Measurements from ENCODE around the gene PAK1.

Gene PAK1

GRCh38 chr11:77400775-77401449 lies 73.0 kb downstream of the PAK1 start:
- no peak overlapping the region for H2BK120ac ChIP-seq (ENCODE audit: low read depth, low read length)

GRCh38 chr11:77400271-77400670 lies 73.6 kb downstream of the PAK1 start:
- H3K23ac ChIP-seq (ENCODE audit: low read length in 2 of 2), result no peak overlapping the region
- H4K91ac ChIP-seq (ENCODE audit: low read length), result no peak overlapping the region
- no peak overlapping the region for H3K4me2 ChIP-seq (ENCODE audit: low read length, poor library complexity, severe bottlenecking)
- no peak overlapping the region for H2BK15ac ChIP-seq (ENCODE audit: low read depth, poor library complexity, severe bottlenecking)
- peaks cover 19% of the 10 kb centered on the region for H3K79me1 ChIP-seq (replicated peaks; ENCODE audit: low read length, poor library complexity, severe bottlenecking)
- H3K9ac ChIP-seq (ENCODE audit: low read length), result no peak overlapping the region
- DNase-seq, result no peak
- H3K27me3 ChIP-seq (ENCODE audit: control insufficient read depth in 1 of 2, insufficient read depth in 1 of 2, low read length in 2 of 2), result no peaks in the 10 kb centered on the region
- 100% methylated on average over 2 of the region's 2 CpGs for WGBS
- H2BK5ac ChIP-seq (ENCODE audit: low read depth, low read length, poor library complexity, severe bottlenecking), result no peak overlapping the region
- H2BK12ac ChIP-seq (ENCODE audit: low read length in 2 of 2), result no peak overlapping the region
- no peak overlapping the region for H3K27ac ChIP-seq (ENCODE audit: low read length, poor library complexity, severe bottlenecking)
- no peak overlapping the region for H3K4me3 ChIP-seq (ENCODE audit: insufficient read depth in 1 of 2, low read depth in 1 of 2, low read length in 2 of 2)
- H2BK120ac ChIP-seq (ENCODE audit: low read depth, low read length), result no peak overlapping the region
- H3K9me3 ChIP-seq (ENCODE audit: control insufficient read depth, low read length), result no peaks in the 10 kb centered on the region
- no peak overlapping the region for H2AFZ ChIP-seq (ENCODE audit: low read depth, low read length)
- H2AK5ac ChIP-seq (ENCODE audit: low read length, severe bottlenecking), result no peak overlapping the region
- no peaks in the 10 kb centered on the region for H3K36me3 ChIP-seq (ENCODE audit: control insufficient read depth in 1 of 2, insufficient read depth in 2 of 2, low read depth in 1 of 2, low read length in 2 of 2)
- no peak overlapping the region for H4K8ac ChIP-seq (ENCODE audit: low read length)
- no peak overlapping the region for H3K4ac ChIP-seq (ENCODE audit: low read depth in 1 of 2, low read length in 2 of 2)
- no peak overlapping the region for H3K18ac ChIP-seq (ENCODE audit: low read depth in 1 of 2, low read length in 2 of 2)
- peaks cover 1% of the 10 kb centered on the region for H3K4me1 ChIP-seq (ENCODE audit: control insufficient read depth, insufficient read depth, low read depth, low read length)
- H3K14ac ChIP-seq (ENCODE audit: low read length in 2 of 2), result no peak overlapping the region

More at GRCh38 chr11:77400775-77401449, 73.0 kb downstream of the PAK1 start:
- H3K4me1 ChIP-seq (ENCODE audit: control insufficient read depth, insufficient read depth, low read depth, low read length), result peaks cover 1% of the 10 kb centered on the region
- no peaks in the 10 kb centered on the region for H3K9me3 ChIP-seq (ENCODE audit: control insufficient read depth, low read length)
- no peak overlapping the region for H4K8ac ChIP-seq (ENCODE audit: low read length)
- no peak for DNase-seq
- H3K79me1 ChIP-seq (replicated peaks; ENCODE audit: low read length, poor library complexity, severe bottlenecking), result peaks cover 19% of the 10 kb centered on the region
- H3K23ac ChIP-seq (ENCODE audit: low read length in 2 of 2), result no peak overlapping the region
- H2AK5ac ChIP-seq (ENCODE audit: low read length, severe bottlenecking), result no peak overlapping the region
- H2AFZ ChIP-seq (ENCODE audit: low read depth, low read length), result no peak overlapping the region
- H3K18ac ChIP-seq (ENCODE audit: low read depth in 1 of 2, low read length in 2 of 2), result no peak overlapping the region
- H3K36me3 ChIP-seq (ENCODE audit: control insufficient read depth in 1 of 2, insufficient read depth in 2 of 2, low read depth in 1 of 2, low read length in 2 of 2), result no peaks in the 10 kb centered on the region
- no peak overlapping the region for H2BK15ac ChIP-seq (ENCODE audit: low read depth, poor library complexity, severe bottlenecking)
- H3K4ac ChIP-seq (ENCODE audit: low read depth in 1 of 2, low read length in 2 of 2), result no peak overlapping the region
- H3K14ac ChIP-seq (ENCODE audit: low read length in 2 of 2), result no peak overlapping the region
- no peaks in the 10 kb centered on the region for H3K27me3 ChIP-seq (ENCODE audit: control insufficient read depth in 1 of 2, insufficient read depth in 1 of 2, low read length in 2 of 2)
- no peak overlapping the region for H2BK5ac ChIP-seq (ENCODE audit: low read depth, low read length, poor library complexity, severe bottlenecking)
- no peak overlapping the region for H4K91ac ChIP-seq (ENCODE audit: low read length)
- no peak overlapping the region for H3K9ac ChIP-seq (ENCODE audit: low read length)
- H3K4me3 ChIP-seq (ENCODE audit: insufficient read depth in 1 of 2, low read depth in 1 of 2, low read length in 2 of 2), result no peak overlapping the region
- no peak overlapping the region for H2BK12ac ChIP-seq (ENCODE audit: low read length in 2 of 2)
- WGBS, result 98% methylated on average over 5 of the region's 5 CpGs
- H3K4me2 ChIP-seq (ENCODE audit: low read length, poor library complexity, severe bottlenecking), result no peak overlapping the region
- no peak overlapping the region for H3K27ac ChIP-seq (ENCODE audit: low read length, poor library complexity, severe bottlenecking)

- Histone ChIP-seq H2BK5ac (ENCODE audit: low read depth, low read length, poor library complexity, severe bottlenecking) (no peak overlapping the region), H3K79me1 (replicated peaks; ENCODE audit: low read length, poor library complexity, severe bottlenecking) (peaks cover 14% of the 10 kb centered on the region), H3K4me2 (ENCODE audit: low read length, poor library complexity, severe bottlenecking) (no peak overlapping the region), H3K4me1 (ENCODE audit: control insufficient read depth, insufficient read depth, low read depth, low read length) (peaks cover 1% of the 10 kb centered on the region), H3K27ac (ENCODE audit: low read length, poor library complexity, severe bottlenecking) (no peak overlapping the region), H3K9ac (ENCODE audit: low read length) (no peak overlapping the region), H3K23ac (ENCODE audit: low read length in 2 of 2) (no peak overlapping the region), H4K8ac (ENCODE audit: low read length) (no peak overlapping the region), H2BK15ac (ENCODE audit: low read depth, poor library complexity, severe bottlenecking) (no peak overlapping the region), H3K18ac (ENCODE audit: low read depth in 1 of 2, low read length in 2 of 2) (no peak overlapping the region), H3K9me3 (ENCODE audit: control insufficient read depth, low read length) (no peaks in the 10 kb centered on the region), H2AK5ac (ENCODE audit: low read length, severe bottlenecking) (no peak overlapping the region), H3K36me3 (ENCODE audit: control insufficient read depth in 1 of 2, insufficient read depth in 2 of 2, low read depth in 1 of 2, low read length in 2 of 2) (no peaks in the 10 kb centered on the region), H3K27me3 (ENCODE audit: control insufficient read depth in 1 of 2, insufficient read depth in 1 of 2, low read length in 2 of 2) (no peaks in the 10 kb centered on the region), H4K91ac (ENCODE audit: low read length) (no peak overlapping the region), H2BK120ac (ENCODE audit: low read depth, low read length) (no peak overlapping the region), H2AFZ (ENCODE audit: low read depth, low read length) (no peak overlapping the region), H3K14ac (ENCODE audit: low read length in 2 of 2) (no peak overlapping the region), H2BK12ac (ENCODE audit: low read length in 2 of 2) (no peak overlapping the region), H3K4ac (ENCODE audit: low read depth in 1 of 2, low read length in 2 of 2) (no peak overlapping the region), H3K4me3 (ENCODE audit: insufficient read depth in 1 of 2, low read depth in 1 of 2, low read length in 2 of 2) (no peak overlapping the region)
- no peak for DNase-seq
- 64% methylated on average over 1 of the region's 1 CpG for WGBS
Measured at GRCh38 chr11:77397631-77398030, 76.3 kb downstream of the PAK1 start.

- no peaks in the 10 kb centered on the region for H3K27me3 ChIP-seq (ENCODE audit: control insufficient read depth in 1 of 2, insufficient read depth in 1 of 2, low read length in 2 of 2)
- peaks cover 12% of the 10 kb centered on the region for H3K79me1 ChIP-seq (replicated peaks; ENCODE audit: low read length, poor library complexity, severe bottlenecking)
- no peak overlapping the region for H3K4me3 ChIP-seq (ENCODE audit: insufficient read depth in 1 of 2, low read depth in 1 of 2, low read length in 2 of 2)
- H3K4me2 ChIP-seq (ENCODE audit: low read length, poor library complexity, severe bottlenecking), result no peak overlapping the region
- WGBS, result 94% methylated on average over 1 of the region's 2 CpGs
- no peak overlapping the region for H3K4ac ChIP-seq (ENCODE audit: low read depth in 1 of 2, low read length in 2 of 2)
- no peak overlapping the region for H3K9ac ChIP-seq (ENCODE audit: low read length)
- H4K91ac ChIP-seq (ENCODE audit: low read length), result no peak overlapping the region
- H3K27ac ChIP-seq (ENCODE audit: low read length, poor library complexity, severe bottlenecking), result no peak overlapping the region
- no peaks in the 10 kb centered on the region for H3K9me3 ChIP-seq (ENCODE audit: control insufficient read depth, low read length)
- H3K36me3 ChIP-seq (ENCODE audit: control insufficient read depth in 1 of 2, insufficient read depth in 2 of 2, low read depth in 1 of 2, low read length in 2 of 2), result no peaks in the 10 kb centered on the region
- H2BK12ac ChIP-seq (ENCODE audit: low read length in 2 of 2), result no peak overlapping the region
- H3K23ac ChIP-seq (ENCODE audit: low read length in 2 of 2), result no peak overlapping the region
- H2BK5ac ChIP-seq (ENCODE audit: low read depth, low read length, poor library complexity, severe bottlenecking), result no peak overlapping the region
- no peak for DNase-seq
- no peak overlapping the region for H2AFZ ChIP-seq (ENCODE audit: low read depth, low read length)
- H3K14ac ChIP-seq (ENCODE audit: low read length in 2 of 2), result no peak overlapping the region
- H2BK15ac ChIP-seq (ENCODE audit: low read depth, poor library complexity, severe bottlenecking), result no peak overlapping the region
- H3K18ac ChIP-seq (ENCODE audit: low read depth in 1 of 2, low read length in 2 of 2), result no peak overlapping the region
- H2AK5ac ChIP-seq (ENCODE audit: low read length, severe bottlenecking), result no peak overlapping the region
- no peaks in the 10 kb centered on the region for H3K4me1 ChIP-seq (ENCODE audit: control insufficient read depth, insufficient read depth, low read depth, low read length)
- no peak overlapping the region for H2BK120ac ChIP-seq (ENCODE audit: low read depth, low read length)
- no peak overlapping the region for H4K8ac ChIP-seq (ENCODE audit: low read length)
Measured at GRCh38 chr11:77396911-77397310, 77.0 kb downstream of the PAK1 start.
